Keratinocyte (primary cell): ENCODE results near the gene KCNJ14. TPM values are rescaled to one million over a fixed set of nuclear protein-coding genes. Genes with fewer than 3 reads are reported as not detected.

ENCODE experiments used
- DNase-seq: peaks from one replicate; pipeline ENCODE4 v3.0.0-alpha.2; 2011; ENCODE audit warnings: low read depth, missing footprints, low spot score
- FAIRE-seq: peaks from 2 replicates; lab custom pipeline; 2011; peaks lifted over from hg19 to GRCh38; lab: Jason Lieb, UNC
- H2AFZ ChIP-seq: 2 replicates; pipeline ENCODE4 v1.6.0; 2012; ENCODE audit warnings: low read length, control low read depth, inconsistent platforms; ENCODE audit not compliant: control insufficient read depth
- H3K27ac ChIP-seq: 2 replicates; pipeline ENCODE4 v1.5.1; 2011; ENCODE audit warnings: low read length; ENCODE audit not compliant: control insufficient read depth, insufficient read depth
- H3K27me3 ChIP-seq: 3 replicates; pipeline ENCODE4 v1.6.0; 2011; ENCODE audit warnings: low read length; ENCODE audit not compliant: control insufficient read depth, insufficient read depth; ENCODE audit errors: extremely low read depth
- H3K36me3 ChIP-seq, 2 experiments: 2 replicates in 1 of 2; 3 replicates in 1 of 2; pipeline ENCODE4 v1.5.1; 2011; ENCODE audit warnings: low read length in 2 of 2, mild to moderate bottlenecking in 1 of 2; ENCODE audit not compliant: control insufficient read depth in 2 of 2, insufficient read depth in 2 of 2; ENCODE audit errors: extremely low read depth in 1 of 2
- H3K4me1 ChIP-seq: 3 replicates; pipeline ENCODE4 v1.5.1; 2011; ENCODE audit warnings: low read length; ENCODE audit not compliant: control insufficient read depth, insufficient read depth; ENCODE audit errors: extremely low read depth
- H3K4me2 ChIP-seq: 3 replicates; pipeline ENCODE4 v1.6.0; 2011; ENCODE audit warnings: low read depth, low read length; ENCODE audit not compliant: control insufficient read depth, insufficient read depth; ENCODE audit errors: extremely low read depth
- H3K4me3 ChIP-seq, 3 experiments: fragments of 200-600 bp in 1 of 3; sonication (generic) in 1 of 3; 2 replicates in 2 of 3; 3 replicates in 1 of 3; pipeline ENCODE4 v1.5.1; 2011 to 2016; ENCODE audit warnings: low read length in 3 of 3, mild to moderate bottlenecking in 3 of 3, control low read depth in 2 of 3, inconsistent platforms in 1 of 3, low read depth in 1 of 3, mixed read lengths in 1 of 3, mixed run types in 1 of 3, moderate library complexity in 1 of 3; ENCODE audit not compliant: control insufficient read depth in 2 of 3, insufficient read depth in 2 of 3; ENCODE audit errors: extremely low read depth in 1 of 3
- H3K79me2 ChIP-seq: 2 replicates; pipeline ENCODE4 v1.6.0; 2012; ENCODE audit warnings: low read length; ENCODE audit not compliant: control insufficient read depth, insufficient read depth
- H3K9ac ChIP-seq: 3 replicates; pipeline ENCODE4 v1.6.0; 2011; ENCODE audit warnings: low read length; ENCODE audit not compliant: control insufficient read depth, insufficient read depth; ENCODE audit errors: extremely low read depth
- H3K9me1 ChIP-seq: 3 replicates; pipeline ENCODE4 v1.6.0; 2011; ENCODE audit warnings: low read length; ENCODE audit not compliant: control insufficient read depth, insufficient read depth; ENCODE audit errors: extremely low read depth
- H3K9me3 ChIP-seq: 2 replicates; pipeline ENCODE4 v1.5.1; 2012; ENCODE audit warnings: low read depth, low read length; ENCODE audit not compliant: control insufficient read depth
- H4K20me1 ChIP-seq: 3 replicates; pipeline ENCODE4 v1.6.0; 2011; ENCODE audit warnings: low read length; ENCODE audit not compliant: control insufficient read depth, insufficient read depth; ENCODE audit errors: extremely low read depth
- CTCF ChIP-seq, 3 experiments: IDR thresholded peaks in 1 of 3; conservative IDR thresholded peaks in 1 of 3; optimal IDR thresholded peaks in 1 of 3; 2 replicates in 2 of 3; 3 replicates in 1 of 3; pipeline versions ENCODE3 to v1.5.1; 2011; ENCODE audit warnings: low read length in 3 of 3, mild to moderate bottlenecking in 3 of 3, moderate library complexity in 2 of 3, control low read depth in 1 of 3, inconsistent platforms in 1 of 3; ENCODE audit not compliant: insufficient read depth in 2 of 3; ENCODE audit errors: extremely low read depth in 1 of 3
- EZH2 ChIP-seq: IDR thresholded peaks from one replicate; pipeline ENCODE4 v1.6.1; 2012; ENCODE audit warnings: inconsistent platforms, mild to moderate bottlenecking, low read length, moderate library complexity
- dilution Hi-C: fragments of 300-500 bp; cut with MboI; formaldehyde crosslinking; loops from one replicate; pipeline ENCODE4 v1.7.0; 2020; ENCODE audit warnings: low sequenced_read_pairs; ENCODE audit not compliant: extremely low pct_ligation_motif_present
- polyA plus RNA-seq, 5 experiments: library from polyadenylated mRNA; depleted of rRNA in 3 of 5; stranded (reverse) in 3 of 5; stranded (forward) in 1 of 5; unstranded in 1 of 5; fragments of >200 nt; gene quantifications; 1 replicate in 1 of 5; 2 replicates in 3 of 5; 3 replicates in 1 of 5; pipeline versions ENCODE4 v1.2.1 to v1.2.3, GENCODE V29; 2011 to 2012; ENCODE audit warnings: missing spikeins in 2 of 5, low read depth in 1 of 5, low replicate concordance in 1 of 5

KCNJ14 gene
- polyA plus RNA-seq, 1 donor (not counting 4 experiments of a cell fraction or from before 2014, with no cell fraction given), result 0.39 TPM

GRCh38 chr19:48442116-48443035, 13.0 kb upstream of the KCNJ14 start:
- Histone ChIP-seq H3K4me3 (no peak overlapping the region), H3K9me1 (no peaks in the 10 kb centered on the region)
- FAIRE-seq, result no peak

DNA sequence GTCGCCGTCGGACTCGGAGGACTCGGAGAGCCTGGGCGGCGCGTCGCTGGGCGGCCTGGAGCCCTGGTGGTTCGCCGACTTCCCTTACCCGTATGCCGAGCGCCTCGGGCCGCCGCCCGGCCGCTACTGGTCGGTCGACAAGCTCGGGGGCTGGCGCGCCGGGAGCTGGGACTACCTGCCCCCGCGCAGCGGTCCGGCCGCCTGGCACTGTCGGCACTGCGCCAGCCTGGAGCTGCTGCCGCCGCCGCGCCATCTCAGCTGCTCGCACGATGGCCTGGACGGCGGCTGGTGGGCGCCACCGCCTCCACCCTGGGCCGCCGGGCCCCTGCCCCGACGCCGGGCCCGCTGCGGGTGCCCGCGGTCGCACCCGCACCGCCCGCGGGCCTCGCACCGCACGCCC, 12.1 kb upstream of the KCNJ14 start:
- FAIRE-seq (no peak), DNase-seq (no peak)
- Histone ChIP-seq H3K4me2 (no peak overlapping the region), H3K9me1 (no peaks in the 10 kb centered on the region), H3K9ac (no peak overlapping the region), H3K27me3 (peaks cover 25% of the 10 kb centered on the region), H3K27ac (no peak overlapping the region), H3K9me3 (no peaks in the 10 kb centered on the region), H3K79me2 (peaks cover 14% of the 10 kb centered on the region), H2AFZ (no peak overlapping the region), H4K20me1 (no peaks in the 10 kb centered on the region), H3K4me3 (no peak overlapping the region), H3K36me3 (peaks cover 1 to 5% of the 10 kb centered on the region in 2 experiments), H3K4me1 (peaks cover 19% of the 10 kb centered on the region)
- dilution Hi-C loops, result no loop called here
- no peak for TF ChIP-seq CTCF (optimal IDR thresholded peaks at IDR 0.05 in 1 of 3, IDR thresholded peaks at IDR 0.05 in 1 of 3, conservative IDR thresholded peaks at IDR 0.05 in 1 of 3; ENCODE audit: extremely low read depth in 1 of 3, insufficient read depth in 2 of 3, low read length in 3 of 3)
- no peak for TF ChIP-seq EZH2

More at GRCh38 chr19:48442116-48443035, 13.0 kb upstream of the KCNJ14 start:
- Histone ChIP-seq H3K27ac (no peak overlapping the region), H3K4me2 (no peak overlapping the region), H3K36me3 (peaks cover 0 to 1% of the 10 kb centered on the region in 2 experiments), H3K9ac (no peak overlapping the region), H2AFZ (no peak overlapping the region), H3K27me3 (peaks cover 25% of the 10 kb centered on the region), H3K79me2 (peaks cover 11% of the 10 kb centered on the region), H4K20me1 (no peaks in the 10 kb centered on the region), H3K4me1 (peaks cover 19% of the 10 kb centered on the region), H3K9me3 (no peaks in the 10 kb centered on the region)
- TF ChIP-seq EZH2, result no peak
- TF ChIP-seq CTCF (optimal IDR thresholded peaks at IDR 0.05 in 1 of 3, IDR thresholded peaks at IDR 0.05 in 1 of 3, conservative IDR thresholded peaks at IDR 0.05 in 1 of 3; ENCODE audit: extremely low read depth in 1 of 3, insufficient read depth in 2 of 3, low read length in 3 of 3), result no peak
- dilution Hi-C loops, result no loop called here
- no peak for DNase-seq
